ENCODE results near the gene KCNMA1.

Gene KCNMA1

DNA sequence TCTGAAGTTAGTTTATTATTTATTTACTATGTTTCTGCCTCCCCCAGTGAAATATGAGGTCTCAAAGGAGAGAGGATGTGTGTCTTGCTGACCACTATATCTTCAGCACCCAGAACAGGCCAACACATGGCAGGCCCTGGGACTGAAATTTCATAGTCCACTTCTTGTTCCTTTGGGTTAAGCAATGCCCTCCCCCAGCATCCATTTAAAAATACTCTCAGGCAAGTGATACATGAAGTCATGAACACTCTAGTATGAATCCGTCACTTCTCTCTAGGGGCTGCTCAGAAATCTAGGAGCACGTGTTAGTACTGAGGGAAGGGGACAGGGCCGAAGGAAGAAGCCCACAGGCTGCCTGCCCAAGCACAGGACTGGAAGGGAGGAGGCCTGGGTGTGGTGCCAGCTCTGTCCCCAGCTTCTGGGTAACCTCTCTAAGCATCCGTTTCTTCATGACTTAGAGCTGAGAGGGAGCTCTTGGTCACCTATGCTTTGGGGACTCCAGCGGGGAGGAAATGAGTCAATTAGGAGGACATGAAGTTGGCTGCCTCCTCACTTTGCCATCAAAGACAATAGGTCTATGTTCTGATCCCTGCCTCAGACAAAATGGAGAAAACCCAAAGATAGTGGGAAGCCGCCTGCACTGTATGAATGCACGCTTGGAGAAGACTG is 119.2 kb downstream of the KCNMA1 start:
- Histone ChIP-seq H3K9me3 (ENCODE audit: control insufficient read depth, insufficient read depth, low read length) (peaks cover 3% of the 10 kb centered on the region), H3K27me3 (ENCODE audit: control insufficient read depth, insufficient read depth, low read length) (no peaks in the 10 kb centered on the region), H3K9ac (ENCODE audit: low read depth, low read length) (no peak overlapping the region), H3K36me3 (ENCODE audit: control insufficient read depth, insufficient read depth, low read length) (no peaks in the 10 kb centered on the region), H3K4me1 (ENCODE audit: control insufficient read depth, insufficient read depth, low read length) (peaks cover 3% of the 10 kb centered on the region), H3K4me3 (ENCODE audit: low read depth, low read length) (no peak overlapping the region)

DNA sequence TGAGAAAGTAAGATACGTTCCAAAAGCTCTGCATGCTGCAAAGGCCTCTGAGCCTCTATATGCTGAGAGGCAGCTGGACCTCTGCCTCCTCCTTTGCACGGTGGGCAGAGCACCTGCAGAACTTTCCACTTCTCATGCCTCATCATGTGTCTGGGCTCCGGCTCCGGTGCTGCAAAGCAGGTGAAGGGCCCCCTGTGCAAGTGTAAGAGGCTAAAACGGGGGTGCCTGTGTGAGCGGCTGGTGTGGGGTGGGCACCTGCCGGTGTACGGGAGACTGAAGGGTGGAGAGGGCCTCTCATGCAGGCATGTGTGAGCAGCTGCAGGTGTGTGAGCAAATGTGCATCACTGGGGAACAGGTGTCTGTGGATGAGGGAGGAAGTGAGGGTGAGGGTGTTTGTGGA is 121.0 kb downstream of the KCNMA1 start:
- no peak overlapping the region for H3K4me3 ChIP-seq (ENCODE audit: low read depth, low read length)
- H3K27me3 ChIP-seq (ENCODE audit: control insufficient read depth, insufficient read depth, low read length): no peaks in the 10 kb centered on the region

DNA sequence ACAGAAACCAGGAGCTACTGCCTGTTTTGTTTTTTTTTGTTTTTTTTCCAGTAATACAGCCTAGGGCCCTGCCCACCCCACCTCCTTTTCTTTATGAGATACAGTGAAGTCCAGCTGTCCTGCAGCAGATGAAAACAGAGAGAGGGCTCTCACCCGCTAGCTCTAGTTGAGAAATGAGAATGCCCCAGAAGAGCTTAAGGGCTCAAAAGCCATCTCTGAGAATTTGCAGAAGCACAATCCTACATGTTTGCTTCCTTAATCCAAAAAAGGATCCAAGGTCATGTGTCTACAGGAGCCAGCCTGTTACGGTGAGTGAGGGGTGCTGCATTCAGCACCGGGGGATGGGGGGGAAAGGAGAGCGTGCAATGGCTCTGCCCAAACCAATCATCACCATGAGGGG is 122.7 kb downstream of the KCNMA1 start:
- H3K36me3 ChIP-seq (ENCODE audit: control insufficient read depth, insufficient read depth, low read length): no peaks in the 10 kb centered on the region

More for the DNA sequence above, 121.0 kb downstream of the KCNMA1 start:
- Histone ChIP-seq H3K9ac (ENCODE audit: low read depth, low read length) (no peak overlapping the region), H3K9me3 (ENCODE audit: control insufficient read depth, insufficient read depth, low read length) (peaks cover 3% of the 10 kb centered on the region), H3K4me1 (ENCODE audit: control insufficient read depth, insufficient read depth, low read length) (no peaks in the 10 kb centered on the region), H3K36me3 (ENCODE audit: control insufficient read depth, insufficient read depth, low read length) (no peaks in the 10 kb centered on the region)

DNA sequence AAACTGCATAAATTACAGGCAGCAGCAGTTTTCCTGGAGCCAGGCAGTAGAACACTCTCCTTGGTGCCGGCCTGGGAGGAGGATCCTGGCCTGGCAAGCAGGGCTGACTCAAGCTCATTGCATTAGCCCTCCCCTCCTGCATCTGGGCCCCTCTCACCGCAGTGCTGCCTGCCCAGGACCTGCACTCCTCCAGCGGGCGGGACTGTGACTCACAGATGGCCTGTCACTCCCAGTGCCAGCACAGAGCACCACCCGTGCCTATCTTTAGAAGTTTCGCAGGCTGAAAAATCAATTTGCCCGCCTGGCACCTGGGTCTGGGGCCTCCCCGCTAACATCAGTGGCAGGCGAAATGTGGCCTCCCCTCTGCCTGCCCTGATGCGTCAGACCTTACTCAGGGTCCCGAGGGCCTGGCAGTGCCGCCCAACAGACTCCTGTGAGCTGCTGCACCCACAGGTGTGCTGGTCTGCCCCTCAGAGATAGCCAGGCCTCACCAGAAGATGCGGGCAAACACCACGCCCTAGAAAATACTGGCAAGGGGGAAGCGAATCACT is 123.8 kb downstream of the KCNMA1 start:
- H3K4me1 ChIP-seq (ENCODE audit: control insufficient read depth, insufficient read depth, low read length): no peaks in the 10 kb centered on the region
- no peak overlapping the region for H3K4me3 ChIP-seq (ENCODE audit: low read depth, low read length)
- no peak overlapping the region for H3K9ac ChIP-seq (ENCODE audit: low read depth, low read length)

More for the DNA sequence above, 122.7 kb downstream of the KCNMA1 start:
- H3K4me3 ChIP-seq (ENCODE audit: low read depth, low read length): no peak overlapping the region
- H3K9me3 ChIP-seq (ENCODE audit: control insufficient read depth, insufficient read depth, low read length): peaks cover 3% of the 10 kb centered on the region
- no peaks in the 10 kb centered on the region for H3K4me1 ChIP-seq (ENCODE audit: control insufficient read depth, insufficient read depth, low read length)
- H3K9ac ChIP-seq (ENCODE audit: low read depth, low read length): no peak overlapping the region
- no peaks in the 10 kb centered on the region for H3K27me3 ChIP-seq (ENCODE audit: control insufficient read depth, insufficient read depth, low read length)

DNA sequence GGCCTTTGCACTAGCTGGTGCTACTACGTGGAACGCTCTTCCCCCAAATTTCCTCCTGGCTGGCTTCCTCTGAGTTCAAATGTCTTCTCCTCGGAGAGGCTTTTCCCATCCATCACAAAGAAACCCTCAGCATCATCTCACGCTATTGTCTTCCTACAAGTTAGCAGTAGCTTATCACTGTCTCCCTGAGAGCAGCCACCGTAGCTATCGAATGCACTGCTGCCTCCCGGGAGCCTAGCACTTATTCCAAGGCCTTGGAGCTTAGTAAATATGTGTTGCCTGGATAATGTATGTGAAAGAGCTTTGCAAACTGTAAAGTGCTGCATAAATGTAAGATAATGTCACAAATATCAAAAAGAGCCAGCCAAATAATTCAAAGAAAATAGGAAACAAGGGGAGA is 124.4 kb downstream of the KCNMA1 start:
- Histone ChIP-seq H3K9ac (ENCODE audit: low read depth, low read length) (no peak overlapping the region), H3K4me1 (ENCODE audit: control insufficient read depth, insufficient read depth, low read length) (no peaks in the 10 kb centered on the region), H3K4me3 (ENCODE audit: low read depth, low read length) (no peak overlapping the region)

More for the DNA sequence above, 123.8 kb downstream of the KCNMA1 start:
- Histone ChIP-seq H3K36me3 (ENCODE audit: control insufficient read depth, insufficient read depth, low read length) (no peaks in the 10 kb centered on the region), H3K9me3 (ENCODE audit: control insufficient read depth, insufficient read depth, low read length) (no peaks in the 10 kb centered on the region), H3K27me3 (ENCODE audit: control insufficient read depth, insufficient read depth, low read length) (no peaks in the 10 kb centered on the region)

DNA sequence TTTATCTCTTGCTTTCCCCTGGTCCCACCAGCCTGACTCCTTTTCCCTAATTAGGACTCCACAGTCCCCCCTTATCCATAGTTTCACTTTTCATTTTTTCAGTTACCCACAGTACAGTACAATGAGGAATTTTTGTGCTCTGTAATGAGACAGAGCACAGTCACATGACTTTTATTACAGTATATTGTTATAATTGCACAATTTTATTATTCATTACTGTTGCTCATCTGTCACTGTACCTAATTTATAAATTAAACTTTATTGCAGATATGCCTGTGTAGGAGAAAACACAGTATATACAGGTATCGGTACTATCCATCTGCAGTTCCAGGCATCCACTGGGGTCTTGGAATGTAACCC is 125.4 kb downstream of the KCNMA1 start:
- Histone ChIP-seq H3K27me3 (ENCODE audit: control insufficient read depth, insufficient read depth, low read length) (no peaks in the 10 kb centered on the region), H3K9ac (ENCODE audit: low read depth, low read length) (no peak overlapping the region), H3K4me1 (ENCODE audit: control insufficient read depth, insufficient read depth, low read length) (no peaks in the 10 kb centered on the region), H3K9me3 (ENCODE audit: control insufficient read depth, insufficient read depth, low read length) (no peaks in the 10 kb centered on the region), H3K36me3 (ENCODE audit: control insufficient read depth, insufficient read depth, low read length) (no peaks in the 10 kb centered on the region), H3K4me3 (ENCODE audit: low read depth, low read length) (no peak overlapping the region)

More for the DNA sequence above, 124.4 kb downstream of the KCNMA1 start:
- Histone ChIP-seq H3K27me3 (ENCODE audit: control insufficient read depth, insufficient read depth, low read length) (no peaks in the 10 kb centered on the region), H3K36me3 (ENCODE audit: control insufficient read depth, insufficient read depth, low read length) (no peaks in the 10 kb centered on the region), H3K9me3 (ENCODE audit: control insufficient read depth, insufficient read depth, low read length) (no peaks in the 10 kb centered on the region)

DNA sequence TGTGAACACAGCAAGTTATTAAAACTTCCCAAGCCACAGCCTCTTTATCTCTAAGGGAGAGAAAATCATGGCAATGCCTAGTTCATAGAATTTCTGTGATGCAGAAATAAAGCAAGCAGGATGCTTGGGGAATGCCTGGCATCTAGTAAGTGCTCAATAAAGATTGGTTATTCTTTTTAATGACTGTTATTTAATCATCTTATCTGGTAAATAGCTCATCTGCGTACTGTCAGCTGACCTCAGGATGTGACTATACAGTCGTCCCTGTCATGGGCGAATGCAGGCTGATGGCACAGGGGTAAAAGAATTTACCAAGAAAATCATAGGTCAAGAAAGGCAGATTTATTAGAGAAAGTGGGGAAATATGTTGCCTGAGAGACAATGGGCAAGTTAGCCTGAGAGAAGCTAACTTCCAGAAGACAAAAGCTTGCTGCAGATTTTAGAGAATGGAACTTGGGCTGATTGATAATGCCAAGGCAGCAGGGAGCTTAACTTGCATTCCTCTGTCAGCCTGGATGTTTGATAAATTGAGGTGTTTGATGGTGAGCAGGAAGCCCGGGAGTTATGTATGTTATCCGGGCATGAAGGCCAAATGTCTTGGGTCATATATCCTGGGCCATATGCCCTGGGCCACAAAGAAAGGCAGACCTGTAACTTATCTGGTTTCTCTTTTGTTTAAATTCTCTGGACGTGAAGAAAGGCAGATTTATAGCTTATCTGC is 126.0 kb downstream of the KCNMA1 start:
- Histone ChIP-seq H3K36me3 (ENCODE audit: control insufficient read depth, insufficient read depth, low read length) (no peaks in the 10 kb centered on the region), H3K4me1 (ENCODE audit: control insufficient read depth, insufficient read depth, low read length) (no peaks in the 10 kb centered on the region), H3K4me3 (ENCODE audit: low read depth, low read length) (no peak overlapping the region), H3K9me3 (ENCODE audit: control insufficient read depth, insufficient read depth, low read length) (no peaks in the 10 kb centered on the region), H3K9ac (ENCODE audit: low read depth, low read length) (no peak overlapping the region), H3K27me3 (ENCODE audit: control insufficient read depth, insufficient read depth, low read length) (no peaks in the 10 kb centered on the region)

DNA sequence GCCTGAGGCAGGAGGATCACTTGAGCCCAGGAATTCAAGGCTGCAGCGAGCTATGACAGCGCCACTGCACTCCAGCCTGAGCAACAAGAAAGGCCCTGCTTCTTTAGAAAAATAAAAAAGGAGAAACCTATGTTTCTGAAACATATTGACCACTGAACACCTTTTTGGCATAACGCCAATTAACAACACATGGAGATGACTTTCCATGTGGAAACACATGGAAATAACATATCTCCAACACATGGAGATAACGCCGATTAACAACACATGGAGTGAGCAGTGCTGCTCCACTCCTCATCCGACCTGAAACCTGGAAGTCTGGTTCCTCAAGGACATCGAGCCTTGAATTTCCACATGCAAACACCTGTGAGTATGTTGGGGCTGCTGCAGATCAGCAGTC is 126.9 kb downstream of the KCNMA1 start:
- Histone ChIP-seq H3K27me3 (ENCODE audit: control insufficient read depth, insufficient read depth, low read length) (no peaks in the 10 kb centered on the region), H3K4me1 (ENCODE audit: control insufficient read depth, insufficient read depth, low read length) (no peaks in the 10 kb centered on the region), H3K4me3 (ENCODE audit: low read depth, low read length) (no peak overlapping the region), H3K9me3 (ENCODE audit: control insufficient read depth, insufficient read depth, low read length) (no peaks in the 10 kb centered on the region), H3K36me3 (ENCODE audit: control insufficient read depth, insufficient read depth, low read length) (no peaks in the 10 kb centered on the region), H3K9ac (ENCODE audit: low read depth, low read length) (no peak overlapping the region)

DNA sequence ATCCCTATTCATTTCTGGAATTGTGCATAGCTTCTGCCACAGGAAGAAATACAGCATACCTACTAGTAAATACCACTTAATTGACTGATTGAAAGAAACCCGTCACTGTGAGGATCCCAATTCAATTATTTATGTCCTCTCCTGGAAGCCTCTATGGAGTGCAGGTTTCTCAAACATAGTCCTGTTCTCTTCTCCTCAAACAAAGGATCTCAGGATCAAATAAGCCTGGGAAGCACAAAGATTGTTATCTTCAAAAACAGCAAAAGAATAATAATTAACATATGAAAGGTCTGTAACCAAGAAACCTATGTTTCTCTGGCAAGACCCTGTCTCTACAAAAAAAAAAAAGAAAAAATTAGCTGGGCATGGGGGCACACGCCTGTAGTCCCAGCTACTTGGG is 127.3 kb downstream of the KCNMA1 start:
- no peaks in the 10 kb centered on the region for H3K27me3 ChIP-seq (ENCODE audit: control insufficient read depth, insufficient read depth, low read length)
- H3K4me1 ChIP-seq (ENCODE audit: control insufficient read depth, insufficient read depth, low read length): no peaks in the 10 kb centered on the region
- H3K9ac ChIP-seq (ENCODE audit: low read depth, low read length): no peak overlapping the region
- H3K9me3 ChIP-seq (ENCODE audit: control insufficient read depth, insufficient read depth, low read length): no peaks in the 10 kb centered on the region
- no peak overlapping the region for H3K4me3 ChIP-seq (ENCODE audit: low read depth, low read length)
- no peaks in the 10 kb centered on the region for H3K36me3 ChIP-seq (ENCODE audit: control insufficient read depth, insufficient read depth, low read length)

DNA sequence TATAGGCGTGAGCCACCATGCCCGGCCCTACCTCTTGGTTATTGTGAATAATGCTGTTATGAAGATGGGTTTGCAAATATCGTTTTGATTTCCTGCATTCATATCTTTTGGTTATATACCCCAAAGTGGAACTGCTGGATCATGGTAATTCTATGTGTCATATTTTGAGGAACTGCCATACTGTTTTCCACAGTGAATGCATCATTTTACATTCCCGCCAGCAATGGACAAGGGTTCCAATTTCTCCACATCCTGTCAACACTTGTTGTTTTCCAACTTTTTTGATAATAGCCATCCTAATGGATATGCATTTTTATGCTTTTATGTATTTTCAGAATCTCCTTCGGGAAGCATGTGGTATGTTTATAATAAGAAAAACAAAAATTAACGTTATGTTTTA is 128.2 kb downstream of the KCNMA1 start:
- H3K27me3 ChIP-seq (ENCODE audit: control insufficient read depth, insufficient read depth, low read length): no peaks in the 10 kb centered on the region
- no peak overlapping the region for H3K9ac ChIP-seq (ENCODE audit: low read depth, low read length)
- no peak overlapping the region for H3K4me3 ChIP-seq (ENCODE audit: low read depth, low read length)
- no peaks in the 10 kb centered on the region for H3K9me3 ChIP-seq (ENCODE audit: control insufficient read depth, insufficient read depth, low read length)
- H3K4me1 ChIP-seq (ENCODE audit: control insufficient read depth, insufficient read depth, low read length): no peaks in the 10 kb centered on the region
- no peaks in the 10 kb centered on the region for H3K36me3 ChIP-seq (ENCODE audit: control insufficient read depth, insufficient read depth, low read length)

DNA sequence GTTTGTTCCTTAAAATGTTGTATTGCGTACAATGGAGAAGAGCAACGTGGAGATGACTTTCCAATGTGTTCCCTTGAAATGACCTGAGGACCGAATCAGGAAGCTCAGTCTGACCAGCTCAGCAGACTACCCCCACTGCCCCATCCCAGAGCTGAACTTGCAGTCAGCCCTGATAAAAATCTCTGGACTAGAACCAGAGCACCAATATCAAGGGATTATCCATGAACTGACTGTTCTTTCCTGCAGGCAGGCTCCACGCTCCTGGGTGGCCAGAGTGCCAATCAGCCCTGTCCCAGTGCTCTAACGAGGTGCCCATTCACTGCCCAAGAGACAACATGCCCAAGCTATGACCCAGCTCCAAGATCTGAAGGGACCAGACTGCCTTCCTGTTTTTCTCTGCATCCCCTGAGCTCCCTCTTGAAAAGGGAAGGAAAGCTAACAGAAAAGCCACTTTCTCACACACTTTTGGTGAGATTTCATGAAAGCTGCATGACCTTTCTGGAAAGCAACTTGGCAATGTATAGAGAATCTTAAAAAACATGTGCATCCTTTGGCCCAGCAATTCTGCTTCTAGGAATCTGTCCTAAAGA is 130.2 kb downstream of the KCNMA1 start:
- Histone ChIP-seq H3K9me3 (ENCODE audit: control insufficient read depth, insufficient read depth, low read length) (no peaks in the 10 kb centered on the region), H3K27me3 (ENCODE audit: control insufficient read depth, insufficient read depth, low read length) (no peaks in the 10 kb centered on the region), H3K9ac (ENCODE audit: low read depth, low read length) (no peak overlapping the region), H3K36me3 (ENCODE audit: control insufficient read depth, insufficient read depth, low read length) (no peaks in the 10 kb centered on the region), H3K4me1 (ENCODE audit: control insufficient read depth, insufficient read depth, low read length) (no peaks in the 10 kb centered on the region), H3K4me3 (ENCODE audit: low read depth, low read length) (no peak overlapping the region)
